Activated effector memory CD4-positive, alpha-beta T cell treated with anti-CD3 and anti-CD28 coated beads, Interleukin-2, amount 50 U/mL, for 16 hours (primary cell): ENCODE measurements around the gene KRT35.

ENCODE experiments used
- DNase-seq: peaks from one replicate; pipeline ENCODE4 v3.0.0-alpha.2; 2020

Gene KRT35

DNA sequence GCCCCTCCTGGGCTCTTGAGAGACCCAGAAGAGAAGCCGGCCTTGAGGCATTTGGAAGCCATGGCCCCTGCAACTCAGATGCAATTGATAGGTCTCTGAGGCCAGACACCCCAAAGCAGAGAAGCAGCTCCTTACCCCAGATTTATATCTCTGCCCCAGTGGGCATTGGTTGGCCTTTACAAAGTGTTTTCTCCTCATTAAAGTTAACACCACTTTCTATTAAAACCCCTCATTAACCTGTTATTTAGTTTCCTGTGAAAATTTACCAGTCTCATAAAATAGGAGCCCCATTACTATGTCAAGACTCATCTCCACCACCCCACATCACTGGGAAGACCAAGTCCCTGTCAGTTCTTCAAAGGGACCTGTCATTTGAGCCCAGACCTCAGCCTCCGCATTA, at the start of gene KRT35:
Gene KRT35, minus strand, starts transcription at position 116 of the 400 bp plus-strand sequence. Its CDS starts 54 bp downstream, at position 62.
- DNase-seq: no peak

DNA sequence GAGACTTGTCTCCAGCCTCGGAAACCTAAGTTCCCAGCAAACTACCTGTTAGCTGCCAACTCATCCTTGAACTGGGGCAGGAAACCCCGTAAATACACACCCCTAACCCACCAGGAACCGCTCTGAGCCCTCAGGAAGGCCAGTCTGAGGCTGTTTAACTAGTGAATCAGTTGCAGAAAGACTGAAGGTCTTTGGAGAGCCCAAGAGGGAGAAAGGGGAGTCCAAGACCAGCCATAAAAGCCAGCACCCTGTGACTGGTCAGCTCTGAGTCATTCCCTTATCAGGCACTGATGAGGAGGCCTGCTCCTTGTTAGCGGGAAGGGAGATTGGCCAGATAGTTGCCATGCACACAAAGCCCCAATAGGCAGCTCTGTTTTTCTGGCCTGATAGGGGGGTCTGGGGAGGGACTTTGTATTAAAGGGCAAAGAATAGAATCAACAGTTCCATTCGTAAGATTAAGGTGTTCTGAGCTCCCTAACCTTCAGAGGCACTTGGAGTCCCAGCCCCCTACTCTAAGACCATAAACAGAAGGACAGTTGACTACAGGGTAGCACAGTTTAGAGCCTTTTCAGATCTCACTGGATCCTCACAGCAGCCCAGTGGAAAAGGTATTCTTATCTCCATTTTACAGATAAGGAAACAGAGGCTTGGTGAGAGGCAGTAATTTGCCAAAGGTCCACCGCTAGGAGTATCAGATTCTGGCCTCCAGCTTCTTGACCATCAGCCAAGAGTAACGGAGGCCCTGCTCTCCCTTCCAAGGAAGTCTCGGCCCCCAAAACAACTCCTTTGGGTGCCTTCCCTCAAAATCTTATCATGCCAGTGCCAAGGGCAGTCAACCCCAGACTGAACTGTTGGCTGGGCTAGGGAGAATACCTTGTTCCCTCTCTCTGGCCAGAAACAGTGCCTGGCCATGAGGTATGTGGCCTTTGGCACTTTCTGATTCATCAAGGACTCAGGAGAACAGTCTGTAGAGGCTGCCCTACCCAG, 49.4 kb upstream of the KRT35 start:
- no peak for DNase-seq

GRCh38 chr17:41529491-41529915, 48.6 kb upstream of the KRT35 start:
- no peak for DNase-seq

DNA sequence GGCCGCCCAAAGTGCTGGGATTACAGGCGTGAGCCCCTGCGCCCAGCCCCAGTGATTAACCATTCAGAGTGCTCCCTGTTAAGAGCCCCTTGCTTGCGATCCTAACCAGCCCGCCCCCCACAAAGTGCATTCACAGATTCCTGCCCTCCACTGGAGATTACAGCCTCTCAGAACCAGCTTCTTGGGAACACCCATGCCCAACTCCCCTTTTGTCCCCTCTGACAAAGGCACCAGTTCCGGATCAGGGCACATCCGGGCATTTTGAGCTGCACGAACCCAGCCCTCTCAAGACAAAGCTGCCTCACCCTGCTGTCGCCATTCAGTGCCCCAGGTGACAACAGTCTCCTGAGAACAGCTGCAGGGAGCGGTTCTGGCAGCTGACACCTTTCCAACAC, 48.0 kb upstream of the KRT35 start:
- DNase-seq: no peak

GRCh38 chr17:41527063-41528023, 46.4 kb upstream of the KRT35 start:
- no peak for DNase-seq

DNA sequence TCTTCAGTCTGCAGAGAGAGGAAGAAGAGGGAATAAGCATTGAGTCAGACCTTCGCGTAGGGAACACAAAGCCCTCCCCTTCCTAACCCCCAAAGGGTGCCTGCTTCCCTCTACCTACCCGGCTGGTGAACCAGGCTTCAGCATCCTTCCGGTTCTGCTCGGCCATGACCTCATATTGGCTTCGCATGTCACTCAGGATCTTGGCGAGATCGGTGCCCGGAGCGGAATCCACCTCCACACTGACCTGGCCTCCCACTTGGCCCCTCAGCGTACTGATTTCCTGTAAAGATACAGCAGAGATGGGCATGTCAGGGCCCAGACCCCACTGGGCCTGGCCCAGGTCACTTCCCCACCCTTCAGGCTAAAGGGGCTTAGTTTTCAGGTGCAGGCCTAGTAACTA, 43.3 kb upstream of the KRT35 start:
- DNase-seq: no peak

GRCh38 chr17:41523787-41524186, 42.8 kb upstream of the KRT35 start:
- no peak for DNase-seq

- DNase-seq: no peak
Measured at GRCh38 chr17:41523225-41523593, 42.3 kb upstream of the KRT35 start.

- no peak for DNase-seq
Measured at GRCh38 chr17:41522301-41523224, 41.6 kb upstream of the KRT35 start.

DNA sequence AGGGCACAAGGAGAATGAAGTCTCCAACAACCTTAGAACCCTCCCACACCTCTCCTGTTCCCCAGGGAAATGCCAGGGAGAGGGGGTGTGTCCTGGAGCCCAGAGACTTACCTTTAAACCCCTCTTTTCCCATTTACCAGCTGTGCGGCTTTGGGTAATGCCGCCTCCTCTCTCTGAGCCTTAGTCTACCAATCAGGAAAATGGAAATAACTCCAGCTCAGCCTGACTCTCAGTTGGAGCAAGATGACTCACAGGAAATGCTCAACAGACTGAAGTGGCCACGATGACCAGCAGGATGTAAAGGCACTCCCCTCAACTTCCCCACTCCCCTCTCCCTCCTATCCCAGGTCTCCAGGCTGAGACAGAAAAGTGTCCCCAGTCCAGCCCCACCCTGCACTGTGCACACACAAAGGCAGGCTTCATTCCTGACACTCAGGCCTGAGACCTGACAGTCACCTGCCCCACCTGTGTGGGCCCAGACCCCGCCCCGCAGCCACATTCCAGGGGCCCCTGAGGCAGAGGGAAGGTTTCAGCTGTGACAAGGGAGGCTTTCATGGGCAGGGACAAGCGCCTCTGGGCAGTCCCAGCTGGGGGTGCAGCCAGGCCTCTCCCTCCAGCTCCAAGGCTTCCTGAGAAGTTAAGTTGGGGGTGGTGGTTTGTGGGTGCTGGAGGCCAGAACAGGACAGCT, 40.8 kb upstream of the KRT35 start:
- DNase-seq: no peak

- no peak for DNase-seq
Measured at GRCh38 chr17:41520821-41521521, 40.0 kb upstream of the KRT35 start.

GRCh38 chr17:41519501-41520224, 38.7 kb upstream of the KRT35 start:
- no peak for DNase-seq

- DNase-seq: no peak
Measured at GRCh38 chr17:41518789-41519449, 38.0 kb upstream of the KRT35 start, which contains the start of gene KRT15. TSS of gene KRT15 (minus strand) at chr17:41518890. CDS start at chr17:41518827, 63 bp downstream.

DNA sequence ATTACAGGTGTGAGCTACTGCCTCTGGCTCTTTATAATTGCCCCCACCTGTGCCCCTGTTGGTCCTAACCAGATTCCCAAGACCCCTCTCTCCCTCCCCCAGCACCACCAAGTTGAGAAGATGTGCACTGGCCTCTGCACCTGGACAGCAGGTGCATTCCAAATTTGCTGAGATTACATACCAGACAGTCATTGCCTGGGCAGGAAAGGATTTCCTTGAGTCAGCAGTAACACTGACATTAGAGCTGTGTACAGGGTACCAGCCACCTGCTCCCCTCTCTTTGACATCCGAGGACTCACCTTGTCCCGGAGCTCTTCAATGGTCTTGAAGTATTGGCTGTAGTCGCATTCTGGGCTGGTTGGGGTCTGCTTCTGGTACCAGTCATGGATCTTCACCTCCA, 37.1 kb upstream of the KRT35 start:
- no peak for DNase-seq

- DNase-seq: no peak
Measured at GRCh38 chr17:41516830-41517283, 35.9 kb upstream of the KRT35 start.

DNA sequence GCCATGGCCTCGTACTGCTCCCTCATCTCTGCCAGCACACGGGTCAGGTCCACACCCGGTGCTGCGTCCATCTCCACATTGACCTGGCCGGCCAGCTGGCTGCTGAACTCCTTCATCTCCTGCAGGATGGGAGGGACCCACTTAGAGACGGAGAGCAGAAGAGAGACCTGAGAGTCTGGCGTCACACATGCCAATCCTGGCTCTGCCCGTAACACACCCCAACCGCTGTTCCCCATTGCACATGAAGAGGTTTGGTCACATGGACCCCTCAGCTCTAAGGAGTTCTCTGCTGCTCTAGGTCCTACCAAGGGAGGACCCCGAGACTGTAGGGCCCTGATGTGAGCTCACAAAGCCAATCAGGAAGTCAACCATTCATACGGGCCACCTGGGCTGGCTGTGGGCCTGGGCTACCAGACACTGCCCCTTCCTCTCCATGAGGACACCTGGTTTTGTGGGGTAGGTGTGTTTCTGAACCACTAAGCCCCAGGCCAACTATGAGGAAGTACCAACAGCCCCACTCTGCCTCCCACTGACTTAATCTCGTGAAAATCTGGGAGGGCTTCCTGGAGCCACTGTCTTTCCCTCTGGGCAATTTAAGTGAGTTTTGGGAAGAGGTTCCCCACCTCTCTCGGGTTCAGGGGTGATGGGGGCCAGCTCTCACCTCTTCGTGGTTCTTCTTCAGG, 35.3 kb upstream of the KRT35 start:
- DNase-seq: no peak

- DNase-seq: no peak
Measured at GRCh38 chr17:41513168-41513547, 32.2 kb upstream of the KRT35 start.

- DNase-seq: no peak
Measured at GRCh38 chr17:41512546-41513167, 31.7 kb upstream of the KRT35 start.
